ENCODE data around the gene SNX7. TPM values are rescaled to one million over a fixed set of nuclear protein-coding genes. Genes with fewer than 3 reads are reported as not detected.

SNX7 gene
- polyA plus RNA-seq, 1 donor, result 46.6 TPM

DNA sequence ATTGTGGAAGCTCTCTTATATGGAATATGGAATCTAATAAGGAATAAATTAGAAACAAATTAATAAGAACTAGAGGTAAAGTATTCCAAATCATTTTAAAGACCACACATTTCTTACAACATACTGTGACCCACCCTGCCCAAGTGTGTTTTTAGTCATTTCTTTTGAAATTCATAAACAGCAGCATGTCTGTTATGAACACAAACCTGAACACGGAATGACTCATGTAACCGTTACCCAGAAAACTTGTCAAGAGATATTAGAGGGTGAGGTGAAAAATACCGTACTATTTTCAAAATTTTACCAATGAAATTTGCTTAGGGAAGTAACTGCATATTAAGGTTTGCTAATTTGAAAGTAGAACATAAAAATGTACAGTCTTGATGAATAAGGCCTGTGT, 48.4 kb downstream of the SNX7 start:
- no CpG with 5 or more reads among the region's 3 CpGs for WGBS (ENCODE audit: insufficient coverage, low lambda C conversion rate)
- H3K4me1 ChIP-seq (ENCODE audit: control insufficient read depth, insufficient read depth, low read length), result peaks cover 6% of the 10 kb centered on the region
- H3K27ac ChIP-seq (ENCODE audit: low read length), result no peak overlapping the region
- no peak overlapping the region for H3K4me3 ChIP-seq (ENCODE audit: low read length)
- H3K36me3 ChIP-seq (ENCODE audit: control insufficient read depth, insufficient read depth, low read length), result peaks cover 7% of the 10 kb centered on the region
- no peaks in the 10 kb centered on the region for H3K9me3 ChIP-seq (ENCODE audit: control insufficient read depth, low read depth, low read length)
- no peak for DNase-seq
- H3K27me3 ChIP-seq (ENCODE audit: control insufficient read depth, insufficient read depth, low read length), result no peaks in the 10 kb centered on the region

GRCh38 chr1:98723574-98723973, 62.1 kb downstream of the SNX7 start:
- peaks cover 3% of the 10 kb centered on the region for H3K36me3 ChIP-seq (ENCODE audit: control insufficient read depth, insufficient read depth, low read length)
- WGBS (ENCODE audit: insufficient coverage, low lambda C conversion rate), result 100% methylated on average over 2 of the region's 8 CpGs

DNA sequence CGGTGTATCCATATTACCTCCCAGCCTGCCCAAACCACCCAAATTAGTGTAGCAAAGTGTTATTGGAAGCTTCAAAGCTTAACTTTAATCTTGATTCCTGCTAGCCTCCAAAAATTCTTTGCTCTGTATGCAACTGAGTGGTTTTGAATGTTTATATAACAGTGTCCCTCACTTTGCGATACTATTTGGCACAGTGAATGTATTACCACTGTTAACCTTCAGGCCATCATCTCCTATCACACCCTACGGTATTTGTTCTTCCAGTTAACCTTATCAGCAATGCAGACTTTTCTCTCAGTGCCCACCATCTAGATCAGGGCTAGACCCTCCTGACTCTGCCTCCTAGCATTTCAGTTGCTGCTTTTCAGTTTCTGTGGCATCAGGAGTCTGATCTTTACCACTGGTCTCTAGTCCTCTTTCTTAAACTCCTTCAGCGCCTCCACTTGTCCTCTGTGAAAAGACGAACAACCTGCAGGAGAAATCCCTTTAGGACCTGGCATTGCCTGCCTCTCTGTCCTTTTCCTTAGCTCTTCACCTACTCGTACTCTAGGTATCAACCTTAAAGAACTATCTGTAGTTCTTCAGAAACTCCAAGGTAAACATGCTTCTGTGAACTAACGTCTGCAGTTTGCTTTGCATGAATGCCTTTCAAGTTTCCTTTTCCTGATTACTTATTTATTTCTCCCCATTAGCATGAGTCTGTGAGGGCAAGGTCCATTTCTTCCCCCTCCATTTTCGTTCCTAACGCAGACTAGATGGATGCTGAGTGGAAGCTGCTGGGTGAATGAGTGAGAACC, 71.7 kb downstream of the SNX7 start:
- peak; percentile 67 to 86 for DNase-seq
- H3K36me3 ChIP-seq (ENCODE audit: control insufficient read depth, insufficient read depth, low read length), result no peaks in the 10 kb centered on the region
- H3K9me3 ChIP-seq (ENCODE audit: control insufficient read depth, low read depth, low read length), result no peaks in the 10 kb centered on the region
- no peaks in the 10 kb centered on the region for H3K27me3 ChIP-seq (ENCODE audit: control insufficient read depth, insufficient read depth, low read length)
- 0% methylated on average over 2 of the region's 9 CpGs for WGBS (ENCODE audit: insufficient coverage, low lambda C conversion rate)
- peak overlapping the region; percentile 6 for H3K4me3 ChIP-seq (ENCODE audit: low read length)
- H3K27ac ChIP-seq (ENCODE audit: low read length), result peak overlapping the region; percentile 75
- H3K4me1 ChIP-seq (ENCODE audit: control insufficient read depth, insufficient read depth, low read length), result peaks cover 14% of the 10 kb centered on the region

More at GRCh38 chr1:98723574-98723973, 62.1 kb downstream of the SNX7 start:
- Histone ChIP-seq H3K4me3 (ENCODE audit: low read length) (no peak overlapping the region), H3K27ac (ENCODE audit: low read length) (no peak overlapping the region), H3K9me3 (ENCODE audit: control insufficient read depth, low read depth, low read length) (no peaks in the 10 kb centered on the region), H3K27me3 (ENCODE audit: control insufficient read depth, insufficient read depth, low read length) (no peaks in the 10 kb centered on the region), H3K4me1 (ENCODE audit: control insufficient read depth, insufficient read depth, low read length) (no peaks in the 10 kb centered on the region)
- no peak for DNase-seq

- Histone ChIP-seq H3K4me1 (ENCODE audit: control insufficient read depth, insufficient read depth, low read length) (peaks cover 14% of the 10 kb centered on the region), H3K4me3 (ENCODE audit: low read length) (no peak overlapping the region), H3K9me3 (ENCODE audit: control insufficient read depth, low read depth, low read length) (no peaks in the 10 kb centered on the region), H3K27ac (ENCODE audit: low read length) (peak overlapping the region; percentile 75), H3K36me3 (ENCODE audit: control insufficient read depth, insufficient read depth, low read length) (no peaks in the 10 kb centered on the region), H3K27me3 (ENCODE audit: control insufficient read depth, insufficient read depth, low read length) (no peaks in the 10 kb centered on the region)
- no peak for DNase-seq
Measured at GRCh38 chr1:98733782-98734112, 72.2 kb downstream of the SNX7 start.

DNA sequence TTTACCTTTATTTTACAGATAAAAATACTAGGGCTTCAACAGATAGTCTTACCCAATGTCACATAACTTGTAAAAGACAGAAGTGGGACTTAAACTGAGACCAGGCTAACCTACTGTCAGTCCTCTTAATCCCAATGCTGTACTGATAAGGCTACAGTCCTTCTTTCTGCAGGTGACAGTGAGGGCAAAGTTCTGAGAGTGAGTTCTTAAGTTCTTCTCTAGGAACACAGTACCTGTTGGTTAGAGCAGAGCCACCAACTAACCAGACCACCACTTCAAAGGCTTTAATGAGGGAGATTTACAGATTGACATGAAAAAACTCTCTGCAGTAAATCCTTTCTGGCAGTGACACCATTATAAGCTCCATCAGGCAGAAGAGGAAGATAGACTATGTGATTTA, 74.2 kb downstream of the SNX7 start:
- Histone ChIP-seq H3K9me3 (ENCODE audit: control insufficient read depth, low read depth, low read length) (no peaks in the 10 kb centered on the region), H3K4me3 (ENCODE audit: low read length) (peak overlapping the region; percentile 5), H3K27ac (ENCODE audit: low read length) (peak overlapping the region; percentile 69), H3K27me3 (ENCODE audit: control insufficient read depth, insufficient read depth, low read length) (no peaks in the 10 kb centered on the region), H3K36me3 (ENCODE audit: control insufficient read depth, insufficient read depth, low read length) (peaks cover 3% of the 10 kb centered on the region), H3K4me1 (ENCODE audit: control insufficient read depth, insufficient read depth, low read length) (peaks cover 14% of the 10 kb centered on the region)
- peak; percentile 45 to 61 for DNase-seq

GRCh38 chr1:98737835-98738234, 76.3 kb downstream of the SNX7 start:
- Histone ChIP-seq H3K4me1 (ENCODE audit: control insufficient read depth, insufficient read depth, low read length) (peaks cover 9% of the 10 kb centered on the region), H3K4me3 (ENCODE audit: low read length) (no peak overlapping the region), H3K27ac (ENCODE audit: low read length) (no peak overlapping the region), H3K27me3 (ENCODE audit: control insufficient read depth, insufficient read depth, low read length) (no peaks in the 10 kb centered on the region), H3K36me3 (ENCODE audit: control insufficient read depth, insufficient read depth, low read length) (peaks cover 3% of the 10 kb centered on the region), H3K9me3 (ENCODE audit: control insufficient read depth, low read depth, low read length) (no peaks in the 10 kb centered on the region)
- no peak for DNase-seq

GRCh38 chr1:98739762-98740161, 78.2 kb downstream of the SNX7 start:
- no CpG with 5 or more reads among the region's 1 CpG for WGBS (ENCODE audit: insufficient coverage, low lambda C conversion rate)
- H3K27me3 ChIP-seq (ENCODE audit: control insufficient read depth, insufficient read depth, low read length), result no peaks in the 10 kb centered on the region
- H3K4me1 ChIP-seq (ENCODE audit: control insufficient read depth, insufficient read depth, low read length), result peaks cover 8% of the 10 kb centered on the region

DNA sequence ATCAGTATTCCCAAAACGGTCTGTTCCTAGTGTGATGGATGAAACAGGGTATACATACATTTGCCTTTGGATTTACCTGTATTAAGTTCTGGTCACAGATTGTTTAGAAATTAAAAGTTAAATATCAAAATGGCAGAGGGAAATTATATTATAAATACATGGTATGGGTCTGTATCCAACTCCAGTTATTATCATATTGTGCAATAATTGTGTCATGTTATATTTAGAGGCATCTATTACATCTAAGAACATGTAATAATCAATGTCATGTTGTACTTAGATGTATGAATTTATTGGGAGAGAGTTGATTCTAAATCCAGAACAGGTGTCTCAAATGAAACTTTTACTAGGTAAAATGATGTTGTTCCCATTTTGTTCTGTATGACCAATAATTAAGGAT, 79.6 kb downstream of the SNX7 start:
- peaks cover 5% of the 10 kb centered on the region for H3K4me1 ChIP-seq (ENCODE audit: control insufficient read depth, insufficient read depth, low read length)
- H3K4me3 ChIP-seq (ENCODE audit: low read length), result no peak overlapping the region
- DNase-seq, result no peak
- no peaks in the 10 kb centered on the region for H3K9me3 ChIP-seq (ENCODE audit: control insufficient read depth, low read depth, low read length)
- WGBS (ENCODE audit: insufficient coverage, low lambda C conversion rate), result 100% methylated on average over 1 of the region's 1 CpG
- H3K36me3 ChIP-seq (ENCODE audit: control insufficient read depth, insufficient read depth, low read length), result peaks cover 3% of the 10 kb centered on the region
- no peak overlapping the region for H3K27ac ChIP-seq (ENCODE audit: low read length)
- H3K27me3 ChIP-seq (ENCODE audit: control insufficient read depth, insufficient read depth, low read length), result no peaks in the 10 kb centered on the region

More at GRCh38 chr1:98739762-98740161, 78.2 kb downstream of the SNX7 start:
- Histone ChIP-seq H3K4me3 (ENCODE audit: low read length) (no peak overlapping the region), H3K27ac (ENCODE audit: low read length) (no peak overlapping the region), H3K36me3 (ENCODE audit: control insufficient read depth, insufficient read depth, low read length) (peaks cover 3% of the 10 kb centered on the region), H3K9me3 (ENCODE audit: control insufficient read depth, low read depth, low read length) (no peaks in the 10 kb centered on the region)
- no peak for DNase-seq

- WGBS (ENCODE audit: insufficient coverage, low lambda C conversion rate), result 75% methylated on average over 2 of the region's 2 CpGs
Measured at GRCh38 chr1:98749152-98749756, 87.7 kb downstream of the SNX7 start.

DNA sequence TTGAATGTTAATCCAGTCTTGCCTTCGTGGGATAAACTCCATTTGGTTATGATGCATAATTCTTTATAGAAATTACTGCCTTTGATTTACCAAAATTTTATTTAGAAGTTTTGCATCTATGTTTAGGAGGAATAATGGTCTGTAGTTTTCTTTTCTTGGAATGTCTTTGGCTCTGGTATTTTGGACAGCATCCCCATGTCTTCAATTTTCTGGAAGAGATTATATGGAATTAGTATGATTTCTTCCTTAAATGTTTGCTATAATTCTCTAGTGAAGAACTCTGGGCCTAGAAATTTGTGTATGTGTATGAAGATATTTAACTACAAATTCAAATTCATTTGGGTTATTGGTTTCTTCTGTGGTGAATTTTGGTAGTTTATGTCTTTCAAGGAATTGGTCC, 92.7 kb downstream of the SNX7 start:
- no peaks in the 10 kb centered on the region for H3K4me1 ChIP-seq (ENCODE audit: control insufficient read depth, insufficient read depth, low read length)
- no peaks in the 10 kb centered on the region for H3K27me3 ChIP-seq (ENCODE audit: control insufficient read depth, insufficient read depth, low read length)
- no peaks in the 10 kb centered on the region for H3K9me3 ChIP-seq (ENCODE audit: control insufficient read depth, low read depth, low read length)
- no peak overlapping the region for H3K27ac ChIP-seq (ENCODE audit: low read length)
- no peak for DNase-seq
- no CpG with 5 or more reads among the region's 1 CpG for WGBS (ENCODE audit: insufficient coverage, low lambda C conversion rate)
- no peak overlapping the region for H3K4me3 ChIP-seq (ENCODE audit: low read length)
- no peaks in the 10 kb centered on the region for H3K36me3 ChIP-seq (ENCODE audit: control insufficient read depth, insufficient read depth, low read length)

More at GRCh38 chr1:98749152-98749756, 87.7 kb downstream of the SNX7 start:
- DNase-seq, result no peak
- Histone ChIP-seq H3K27ac (ENCODE audit: low read length) (no peak overlapping the region), H3K27me3 (ENCODE audit: control insufficient read depth, insufficient read depth, low read length) (no peaks in the 10 kb centered on the region), H3K36me3 (ENCODE audit: control insufficient read depth, insufficient read depth, low read length) (no peaks in the 10 kb centered on the region), H3K4me3 (ENCODE audit: low read length) (no peak overlapping the region), H3K4me1 (ENCODE audit: control insufficient read depth, insufficient read depth, low read length) (no peaks in the 10 kb centered on the region), H3K9me3 (ENCODE audit: control insufficient read depth, low read depth, low read length) (no peaks in the 10 kb centered on the region)

Data from large intestine (tissue), 3 donors.